Measurements from ENCODE around the gene ENTHD1. TPM values are rescaled to one million over a fixed set of nuclear protein-coding genes. Genes with fewer than 3 reads are reported as not detected.
A peak's percentile ranks its signal among the peaks of the same experiment; 100 is the strongest.

Gene ENTHD1
- total RNA-seq, 1 experiment from 2014 or later: not detected

DNA sequence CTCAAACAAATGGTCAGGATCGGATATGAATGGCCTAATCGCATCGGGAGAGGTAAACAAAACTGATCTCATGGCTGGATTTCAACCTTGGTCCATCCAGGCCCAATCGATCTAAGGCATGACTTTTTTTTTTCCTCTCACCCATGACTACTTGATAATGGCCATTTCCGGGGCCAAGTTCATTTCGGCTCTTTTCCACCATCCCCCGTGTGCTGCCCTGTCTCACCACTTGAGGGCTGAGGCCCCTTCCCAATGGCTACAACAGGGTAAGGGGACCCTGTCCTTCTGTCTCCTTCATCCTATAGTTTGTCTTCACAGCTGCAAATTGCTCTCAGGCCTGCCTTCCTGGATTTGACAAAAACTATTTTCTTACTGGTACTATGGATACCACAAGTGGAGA lies 34.0 kb upstream of the ENTHD1 start:
- Mint-ChIP-seq H3K36me3 (ENCODE audit: insufficient read depth, unreplicated experiment) (no peaks in the 10 kb centered on the region), H3K4me3 (ENCODE audit: low read depth, unreplicated experiment) (no peak overlapping the region), H3K4me1 (ENCODE audit: low read depth, unreplicated experiment) (no peaks in the 10 kb centered on the region), H3K27ac (ENCODE audit: unreplicated experiment) (no peak overlapping the region), H3K27me3 (ENCODE audit: unreplicated experiment) (peaks cover 43% of the 10 kb centered on the region), H3K9me3 (ENCODE audit: low read depth, unreplicated experiment) (no peaks in the 10 kb centered on the region)
- BruUV-seq (replicated peaks): no TSS peak
- no peak for DNase-seq
- CTCF ChIA-PET: interaction anchor here (1.4 kb wide), 1 partner anchor 97 kb away, joined by 3 read pairs; no protein-coding TSS in a partner anchor
- intact Hi-C loops (cut with micrococcal nuclease; ENCODE audit: unreplicated experiment): no loop called here
- TF ChIP-seq, protein P1, sequence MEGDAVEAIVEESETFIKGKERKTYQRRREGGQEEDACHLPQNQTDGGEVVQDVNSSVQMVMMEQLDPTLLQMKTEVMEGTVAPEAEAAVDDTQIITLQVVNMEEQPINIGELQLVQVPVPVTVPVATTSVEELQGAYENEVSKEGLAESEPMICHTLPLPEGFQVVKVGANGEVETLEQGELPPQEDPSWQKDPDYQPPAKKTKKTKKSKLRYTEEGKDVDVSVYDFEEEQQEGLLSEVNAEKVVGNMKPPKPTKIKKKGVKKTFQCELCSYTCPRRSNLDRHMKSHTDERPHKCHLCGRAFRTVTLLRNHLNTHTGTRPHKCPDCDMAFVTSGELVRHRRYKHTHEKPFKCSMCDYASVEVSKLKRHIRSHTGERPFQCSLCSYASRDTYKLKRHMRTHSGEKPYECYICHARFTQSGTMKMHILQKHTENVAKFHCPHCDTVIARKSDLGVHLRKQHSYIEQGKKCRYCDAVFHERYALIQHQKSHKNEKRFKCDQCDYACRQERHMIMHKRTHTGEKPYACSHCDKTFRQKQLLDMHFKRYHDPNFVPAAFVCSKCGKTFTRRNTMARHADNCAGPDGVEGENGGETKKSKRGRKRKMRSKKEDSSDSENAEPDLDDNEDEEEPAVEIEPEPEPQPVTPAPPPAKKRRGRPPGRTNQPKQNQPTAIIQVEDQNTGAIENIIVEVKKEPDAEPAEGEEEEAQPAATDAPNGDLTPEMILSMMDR (IDR thresholded peaks at IDR 0.05; ENCODE audit: unreplicated experiment): peak; percentile 20

DNA sequence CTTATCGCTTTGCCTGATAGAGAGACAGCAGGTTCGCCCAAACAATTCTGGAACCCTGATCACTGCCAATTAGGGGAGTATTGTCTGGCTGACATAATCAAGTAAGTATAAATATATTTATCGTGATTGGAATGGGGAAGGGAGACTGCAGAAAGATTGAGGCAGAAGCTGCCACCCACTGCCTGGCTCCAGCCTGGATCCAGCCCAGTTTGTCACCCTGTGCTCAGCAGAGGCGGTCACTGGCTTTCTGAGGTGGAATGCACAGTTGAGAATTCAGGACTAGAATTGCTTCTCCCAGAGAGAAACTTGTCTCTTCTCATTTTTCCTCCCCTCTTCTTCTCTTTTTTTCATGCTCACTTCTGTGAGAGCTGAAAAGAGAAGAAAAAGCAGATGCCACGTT lies 33.2 kb upstream of the ENTHD1 start:
- H3K27me3 Mint-ChIP-seq (ENCODE audit: unreplicated experiment): peaks cover 50% of the 10 kb centered on the region
- intact Hi-C loops (cut with micrococcal nuclease; ENCODE audit: unreplicated experiment): no loop called here
- CTCF ChIA-PET: interaction anchor here (0.5 to 0.7 kb wide), 2 partner anchors 641 to 747 kb away, joined by 3 read pairs; no protein-coding TSS in a partner anchor
- H3K4me3 Mint-ChIP-seq (ENCODE audit: low read depth, unreplicated experiment): no peak overlapping the region
- H3K27ac Mint-ChIP-seq (ENCODE audit: unreplicated experiment): no peak overlapping the region
- H3K4me1 Mint-ChIP-seq (ENCODE audit: low read depth, unreplicated experiment): no peaks in the 10 kb centered on the region
- no peaks in the 10 kb centered on the region for H3K36me3 Mint-ChIP-seq (ENCODE audit: insufficient read depth, unreplicated experiment)
- TF ChIP-seq, protein P1 (IDR thresholded peaks at IDR 0.05; ENCODE audit: unreplicated experiment): no peak
- DNase-seq: no peak
- BruUV-seq (replicated peaks): no TSS peak
- no peaks in the 10 kb centered on the region for H3K9me3 Mint-ChIP-seq (ENCODE audit: low read depth, unreplicated experiment)

DNA sequence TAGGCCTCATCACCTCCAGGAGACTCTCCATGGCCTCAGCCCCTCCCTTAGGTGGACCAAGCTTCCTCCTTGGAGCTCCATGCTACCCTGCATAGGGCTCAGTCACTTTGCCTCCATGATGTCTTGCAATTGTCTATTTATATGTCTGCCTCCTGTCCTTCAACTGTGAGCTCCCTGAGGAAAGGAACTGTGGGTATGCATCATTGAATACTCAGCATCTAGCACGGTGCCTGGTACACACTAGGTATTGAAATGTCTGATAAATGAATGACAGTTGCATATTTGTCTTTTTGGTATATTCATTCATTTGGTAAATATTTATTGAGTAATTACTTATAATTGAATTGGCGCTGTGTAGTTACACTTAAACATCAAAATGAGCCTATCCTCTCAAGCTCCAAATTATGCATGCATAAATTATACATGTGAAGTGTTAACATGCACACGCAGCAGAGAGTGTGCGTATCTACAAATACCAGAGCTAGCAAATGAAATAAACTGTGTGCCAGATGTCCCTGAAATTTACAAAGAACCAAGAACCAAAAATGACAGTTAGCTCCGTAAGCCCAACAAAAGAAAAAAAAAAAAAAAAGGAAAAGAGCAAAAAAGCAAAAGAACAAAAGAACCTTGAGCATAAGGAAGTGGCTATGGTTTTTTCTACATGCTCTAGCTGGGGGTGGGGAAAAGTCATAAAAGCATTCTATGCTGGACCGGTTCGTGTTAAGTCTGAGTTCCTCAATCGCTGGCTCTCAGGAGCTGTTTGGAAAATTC lies 32.5 kb upstream of the ENTHD1 start:
- Mint-ChIP-seq H3K36me3 (ENCODE audit: insufficient read depth, unreplicated experiment) (no peaks in the 10 kb centered on the region), H3K4me1 (ENCODE audit: low read depth, unreplicated experiment) (no peaks in the 10 kb centered on the region), H3K27ac (ENCODE audit: unreplicated experiment) (no peak overlapping the region), H3K27me3 (ENCODE audit: unreplicated experiment) (peaks cover 56% of the 10 kb centered on the region), H3K9me3 (ENCODE audit: low read depth, unreplicated experiment) (no peaks in the 10 kb centered on the region), H3K4me3 (ENCODE audit: low read depth, unreplicated experiment) (no peak overlapping the region)
- no peak for DNase-seq
- no TSS peak for BruUV-seq (replicated peaks)
- intact Hi-C loops (cut with micrococcal nuclease; ENCODE audit: unreplicated experiment): no loop called here
- TF ChIP-seq, protein P1 (IDR thresholded peaks at IDR 0.05; ENCODE audit: unreplicated experiment): no peak
- CTCF ChIA-PET: interaction anchor here (0.5 to 0.7 kb wide), 4 partner anchors 11 to 746 kb away, joined by 3 to 4 read pairs (median 3); no protein-coding TSS in a partner anchor

DNA sequence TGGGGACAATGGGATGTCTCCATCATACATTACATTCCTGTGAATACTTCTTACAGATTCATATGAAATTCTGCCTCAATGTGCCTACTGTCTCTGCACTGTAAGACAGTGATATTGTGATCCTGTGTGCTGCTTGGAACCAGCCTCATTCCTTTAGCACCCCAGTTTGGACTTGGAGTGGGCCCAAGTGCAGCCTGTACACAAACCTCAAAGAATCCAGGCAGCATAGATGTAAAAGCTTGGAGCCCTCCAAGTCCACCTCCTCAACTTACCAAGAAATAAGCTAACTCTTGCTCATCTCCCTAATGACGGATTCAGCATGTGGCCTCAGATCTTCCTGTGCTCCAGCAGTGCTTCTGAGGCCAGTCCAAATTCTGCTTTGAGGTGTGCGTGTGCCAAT lies 31.7 kb upstream of the ENTHD1 start:
- no peak for DNase-seq
- TF ChIP-seq, protein P1 (IDR thresholded peaks at IDR 0.05; ENCODE audit: unreplicated experiment): no peak
- H3K27me3 Mint-ChIP-seq (ENCODE audit: unreplicated experiment): peaks cover 65% of the 10 kb centered on the region
- no peaks in the 10 kb centered on the region for H3K4me1 Mint-ChIP-seq (ENCODE audit: low read depth, unreplicated experiment)
- BruUV-seq (replicated peaks): no TSS peak
- CTCF ChIA-PET: no interaction called here
- no peaks in the 10 kb centered on the region for H3K9me3 Mint-ChIP-seq (ENCODE audit: low read depth, unreplicated experiment)
- no peak overlapping the region for H3K4me3 Mint-ChIP-seq (ENCODE audit: low read depth, unreplicated experiment)
- no peak overlapping the region for H3K27ac Mint-ChIP-seq (ENCODE audit: unreplicated experiment)
- H3K36me3 Mint-ChIP-seq (ENCODE audit: insufficient read depth, unreplicated experiment): no peaks in the 10 kb centered on the region
- intact Hi-C loops (cut with micrococcal nuclease; ENCODE audit: unreplicated experiment): no loop called here

Measured in Calu3 (cell line).